Fibroblast of skin of abdomen (primary cell): ENCODE results near the gene TSPYL4.

Experiments used
- DNase-seq: peaks from one replicate; pipeline ENCODE4 v3.0.0-alpha.2; 2013

TSPYL4 gene

DNA sequence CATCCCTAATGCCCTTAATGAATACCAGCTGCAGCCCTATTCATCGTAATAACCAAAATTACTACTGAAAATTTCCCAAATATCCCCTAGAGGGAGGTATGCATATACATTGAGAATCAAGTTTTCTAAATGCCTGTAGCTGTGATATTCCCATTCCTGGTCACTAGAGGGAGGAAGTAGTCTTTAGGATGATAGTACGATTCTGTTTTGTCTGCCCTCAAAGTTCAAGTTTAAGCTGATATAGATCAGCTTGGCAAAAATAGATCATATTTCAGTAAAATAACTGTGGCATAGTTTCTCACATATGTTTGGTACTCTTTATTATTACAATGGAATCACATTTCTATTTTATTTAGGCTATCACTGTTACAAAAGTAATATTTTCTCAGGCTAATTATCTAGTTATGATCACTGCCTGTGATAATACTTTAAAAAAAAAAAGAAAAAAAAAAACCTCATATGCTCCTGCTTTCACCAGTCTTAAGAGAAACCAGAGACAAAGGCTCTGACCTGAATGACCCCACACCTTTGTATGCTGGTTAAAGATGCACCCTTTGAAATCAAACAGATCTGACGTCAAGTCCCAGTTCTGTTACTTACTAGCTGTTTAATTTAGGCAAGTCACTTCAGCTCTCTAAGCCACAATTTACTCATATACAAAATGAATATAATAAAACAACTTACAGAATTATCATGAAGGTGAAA, 14.9 kb upstream of the TSPYL4 start:
- peak; percentile 89 for DNase-seq

DNA sequence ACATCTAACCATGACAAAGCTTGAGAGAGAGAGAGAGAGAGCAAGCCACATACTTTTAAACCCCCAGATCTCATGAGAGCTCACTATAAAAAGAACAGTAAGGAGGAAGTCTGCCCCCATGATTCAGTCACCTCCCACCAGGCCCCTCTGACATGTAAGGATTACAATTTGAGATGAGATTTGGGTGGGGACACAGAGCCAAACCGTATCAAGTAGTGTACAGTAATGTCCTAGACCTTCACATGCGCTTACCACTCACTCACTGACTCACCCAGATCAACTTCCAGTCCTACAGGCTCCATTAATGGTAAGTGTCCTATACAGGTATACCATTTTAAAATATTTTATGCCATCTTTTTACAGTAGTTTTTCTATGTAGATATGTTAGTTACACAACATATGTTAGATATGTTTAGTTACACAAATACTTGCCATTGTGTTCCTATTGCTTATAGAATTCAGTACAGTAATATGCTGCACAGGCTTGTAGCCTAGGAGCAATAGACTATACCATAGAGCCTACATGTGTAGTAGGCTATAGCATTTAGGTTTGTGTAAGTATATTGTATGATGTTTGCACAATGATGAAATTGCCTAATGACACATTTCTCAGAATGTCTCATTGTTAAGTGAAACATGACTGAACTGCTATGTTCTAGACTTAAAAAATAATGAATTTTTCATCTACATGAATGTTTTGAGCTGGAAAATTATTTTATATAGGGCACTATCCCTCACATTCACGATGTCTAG, 14.1 kb upstream of the TSPYL4 start:
- DNase-seq: no peak

DNA sequence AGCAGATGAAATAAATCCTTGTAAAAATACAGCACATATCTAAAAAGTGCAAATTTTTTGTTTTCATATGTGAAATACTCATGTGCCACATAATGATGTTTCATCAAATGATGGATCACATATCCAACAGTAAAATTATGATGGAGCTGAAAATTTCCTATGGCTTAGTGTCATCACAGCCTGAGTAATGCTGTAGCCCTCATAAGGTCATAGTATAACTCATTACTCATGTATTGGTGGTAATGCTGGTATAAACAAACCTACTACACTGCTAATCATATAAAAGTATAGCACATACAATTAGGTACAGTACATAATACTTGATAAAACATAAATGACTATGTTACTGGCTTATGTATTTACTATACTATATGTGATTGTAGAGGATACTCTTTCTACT, 12.9 kb upstream of the TSPYL4 start:
- DNase-seq: no peak

DNA sequence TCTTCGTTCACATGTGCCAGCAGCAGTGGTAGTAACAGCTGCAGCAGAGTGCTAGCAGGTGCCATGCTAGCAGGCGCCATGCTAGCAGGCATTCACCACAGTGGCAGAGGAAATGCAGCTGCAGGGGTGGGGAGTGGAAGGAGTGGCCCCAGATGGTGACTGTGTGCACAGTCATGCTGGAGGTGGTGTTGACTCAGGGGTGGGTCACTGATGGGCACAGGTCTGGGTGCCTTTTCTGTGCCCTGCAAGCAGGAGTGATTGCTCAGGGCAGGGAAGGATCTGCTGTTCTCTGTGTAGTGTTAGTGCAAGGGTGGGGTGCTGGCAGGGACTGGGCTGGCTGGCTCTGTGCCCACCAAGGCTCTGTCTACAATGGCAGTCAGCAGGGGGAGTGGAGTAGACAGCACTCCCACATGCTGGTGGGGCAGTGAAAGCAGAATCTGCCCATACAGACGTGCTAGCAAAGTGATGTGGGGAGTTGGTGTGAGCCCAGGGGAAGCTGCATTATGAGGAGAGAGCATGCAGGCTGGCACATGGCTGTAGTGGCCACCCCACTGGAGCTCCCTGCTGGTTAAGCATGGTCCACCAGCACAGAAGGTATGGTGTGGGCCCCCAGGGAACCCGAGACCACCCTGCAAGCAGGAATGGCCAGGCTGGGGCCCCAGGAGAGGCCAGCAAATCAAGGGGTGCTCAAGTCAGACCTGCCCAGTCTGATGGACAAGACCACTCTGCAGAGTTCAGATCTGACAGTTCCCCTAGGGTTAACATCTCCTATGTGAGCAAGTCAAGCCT, 11.4 kb upstream of the TSPYL4 start:
- no peak for DNase-seq

DNA sequence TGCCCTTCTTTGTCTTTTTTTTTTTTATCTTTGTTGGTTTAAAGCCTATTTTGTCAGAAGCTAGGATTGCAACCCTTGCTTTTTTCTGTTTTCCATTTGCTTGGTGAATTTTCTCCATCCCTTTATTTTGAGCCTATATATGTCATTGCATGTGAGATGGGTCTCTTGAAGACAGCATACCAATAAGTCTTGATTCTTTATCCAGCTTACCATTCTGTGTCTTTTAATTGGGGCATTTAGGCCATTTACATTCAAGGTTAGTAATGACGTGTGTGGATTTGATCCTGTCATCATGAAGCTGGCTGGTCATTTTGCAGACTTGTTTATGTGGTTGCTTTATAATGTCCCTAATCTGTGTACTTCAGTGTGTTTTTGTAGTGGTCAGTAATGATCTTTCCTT, 9.5 kb upstream of the TSPYL4 start:
- DNase-seq: no peak

DNA sequence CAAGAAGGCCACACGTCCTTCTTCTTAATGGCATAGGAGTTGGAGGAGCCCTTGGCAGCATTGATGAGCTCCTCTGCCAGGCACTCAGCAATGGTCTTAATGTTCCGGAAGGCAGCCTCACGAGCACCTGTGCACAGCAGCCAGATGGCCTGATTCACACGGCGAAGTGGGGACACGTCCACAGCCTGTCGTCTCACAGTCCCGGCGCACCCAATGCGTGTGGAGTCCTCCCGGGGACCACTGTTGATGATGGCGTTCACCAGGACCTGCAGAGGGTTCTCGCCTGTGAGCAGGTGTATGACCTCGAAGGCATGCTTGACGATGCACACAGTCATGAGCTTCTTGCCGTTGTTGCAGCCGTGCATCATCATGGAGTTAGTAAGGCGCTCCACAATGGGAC, 4.6 kb upstream of the TSPYL4 start:
- DNase-seq: no peak

DNA sequence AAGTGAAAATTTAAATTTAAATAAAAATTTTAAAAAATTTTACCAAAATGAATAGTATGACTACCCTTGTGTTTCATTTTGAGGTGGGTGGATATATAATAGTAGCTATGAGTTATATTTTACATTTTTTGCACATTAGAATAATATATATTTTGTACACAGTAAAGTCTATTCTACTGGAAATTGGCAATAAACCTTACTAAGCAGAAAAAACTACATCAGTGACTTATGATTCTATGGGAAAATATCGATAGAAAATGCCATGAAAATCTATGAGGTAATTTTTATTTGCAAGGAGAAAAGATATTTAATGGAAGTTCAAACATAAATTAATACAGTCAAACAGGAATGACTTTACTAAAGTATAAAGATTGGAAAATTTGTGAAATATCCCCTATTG, 2.8 kb upstream of the TSPYL4 start:
- no peak for DNase-seq

DNA sequence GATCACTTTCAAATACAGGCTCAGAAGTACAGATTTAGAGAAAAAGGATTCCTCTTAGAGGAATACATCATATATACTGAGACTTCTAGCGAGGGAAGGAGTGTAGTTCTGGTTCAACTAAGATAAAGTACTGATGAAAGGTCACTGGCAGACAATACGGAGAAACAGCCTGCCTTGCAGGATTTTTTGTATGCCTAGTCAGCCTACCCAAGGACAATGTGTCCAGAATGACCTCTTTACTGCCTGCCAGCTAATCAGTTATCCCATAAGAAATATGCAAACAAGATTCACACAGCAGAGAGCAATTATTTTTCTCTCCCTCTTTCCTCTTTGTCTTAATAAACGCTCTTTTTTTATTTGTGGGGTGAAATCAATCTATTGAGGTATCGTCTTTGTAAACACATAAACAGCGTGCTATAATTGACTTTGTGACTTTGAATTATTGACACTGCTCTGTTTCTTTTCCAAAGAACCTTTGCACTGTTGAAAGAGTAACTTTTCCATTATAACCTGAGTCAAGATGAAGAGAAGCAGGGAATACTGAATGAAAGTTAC, 1.4 kb upstream of the TSPYL4 start:
- DNase-seq: no peak

DNA sequence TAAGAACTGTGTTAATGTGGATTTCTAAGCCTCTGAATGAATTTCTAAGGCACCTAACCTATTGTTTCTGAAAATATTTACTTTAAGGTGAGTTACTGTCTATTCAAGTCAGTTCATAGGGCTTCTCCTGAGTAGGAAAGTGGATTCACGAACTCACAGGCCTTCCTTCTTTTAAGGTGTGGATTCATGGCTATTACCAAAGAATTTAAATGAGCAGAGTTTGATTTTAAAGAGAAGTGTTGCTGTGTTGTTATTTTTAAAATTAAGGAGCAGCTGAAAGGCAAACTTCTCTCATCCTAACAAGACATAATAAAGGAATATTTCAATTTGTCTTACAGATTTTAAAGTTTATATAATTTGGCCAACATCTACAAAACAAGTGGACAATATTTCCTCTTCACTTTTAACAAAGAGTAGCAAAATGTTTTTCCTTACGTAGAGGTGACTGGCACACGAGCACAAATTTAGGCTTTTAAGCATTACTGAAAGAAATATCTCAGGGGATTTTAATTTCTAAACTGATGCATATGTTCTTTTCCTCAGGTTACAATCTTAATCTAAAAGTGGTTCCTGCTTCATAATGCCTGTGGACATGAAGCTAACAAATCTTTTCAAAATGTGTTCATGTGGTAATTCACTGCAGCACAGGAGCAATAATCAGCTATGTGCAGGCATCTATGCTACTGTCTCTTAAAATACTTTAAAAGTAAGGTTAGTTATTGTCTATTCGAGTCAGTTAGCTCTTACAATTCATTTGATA, 602 bp upstream of the TSPYL4 start:
- DNase-seq: no peak

DNA sequence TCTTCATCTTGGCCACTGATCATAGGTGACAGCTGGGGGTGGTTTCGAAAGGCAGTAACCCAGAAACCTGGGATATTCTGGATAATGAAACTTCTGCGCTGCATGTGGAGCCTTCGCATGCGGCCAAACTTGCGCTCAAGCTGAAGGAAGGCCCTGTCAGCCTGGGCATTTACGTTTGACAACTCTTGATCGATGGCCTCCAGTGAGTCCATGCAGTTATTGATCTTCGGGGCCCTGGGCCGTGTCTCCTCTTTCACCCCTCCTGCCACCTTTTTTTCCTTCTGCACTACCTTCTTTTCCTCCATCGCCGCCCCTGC, 729 bp downstream of the TSPYL4 start:
- DNase-seq: no peak

DNA sequence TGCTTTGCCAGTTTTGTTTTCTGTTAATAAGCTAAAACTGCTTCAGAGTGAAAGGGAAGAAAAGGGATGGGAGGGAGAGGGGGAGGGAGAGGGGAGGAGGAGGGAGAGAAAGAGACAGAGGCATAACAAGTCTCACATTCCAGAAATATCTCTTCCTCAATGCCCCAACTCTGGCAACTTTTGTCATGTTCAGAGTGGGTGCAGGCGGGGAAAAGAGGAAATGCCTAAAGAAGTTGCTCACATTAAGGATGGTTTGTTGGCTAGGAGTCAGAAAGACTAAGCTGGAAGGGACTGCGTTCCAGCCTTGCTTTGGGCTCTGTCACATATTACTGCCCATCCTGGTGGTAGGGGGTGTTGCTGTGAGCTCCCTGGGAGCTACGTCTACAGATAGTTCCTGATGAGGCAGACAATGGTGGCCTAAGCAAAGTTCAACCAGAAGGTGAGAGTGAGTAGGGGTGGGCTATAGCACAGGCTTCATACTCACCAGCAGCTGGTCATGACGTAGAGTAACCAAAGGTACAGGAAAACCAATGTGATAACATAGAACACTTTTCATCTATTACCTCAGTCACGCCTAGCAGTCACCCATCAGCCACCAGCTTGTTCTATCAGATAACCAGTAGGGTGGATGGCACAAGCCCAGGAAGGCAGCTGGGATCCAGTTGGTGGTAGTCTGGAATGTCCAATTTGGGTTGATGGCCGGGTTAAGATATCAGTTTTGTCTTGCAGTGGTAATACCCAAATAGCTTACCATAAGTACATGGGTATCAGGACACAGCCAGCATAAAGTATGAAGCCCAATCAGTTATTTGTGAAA, 2.1 kb downstream of the TSPYL4 start:
- DNase-seq: peak; percentile 94

DNA sequence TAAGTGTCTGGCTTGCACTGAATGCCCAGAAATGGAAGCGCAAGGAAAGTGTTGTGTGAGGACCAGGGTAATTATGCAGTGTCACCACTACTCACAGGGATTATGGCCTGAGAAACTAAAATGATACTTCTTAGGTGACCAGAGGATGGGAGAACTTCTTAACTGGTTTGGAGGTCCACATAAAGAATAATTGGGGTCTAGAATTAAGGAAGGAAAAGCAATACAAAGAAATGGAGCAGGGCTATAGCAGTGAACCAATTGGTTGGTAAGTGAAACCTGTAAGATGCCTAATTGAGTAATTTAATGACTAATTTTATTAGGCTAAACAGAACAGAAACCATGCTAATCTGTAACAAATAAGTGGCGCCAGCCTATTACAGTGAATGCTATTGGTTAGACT, 5.3 kb downstream of the TSPYL4 start:
- no peak for DNase-seq

DNA sequence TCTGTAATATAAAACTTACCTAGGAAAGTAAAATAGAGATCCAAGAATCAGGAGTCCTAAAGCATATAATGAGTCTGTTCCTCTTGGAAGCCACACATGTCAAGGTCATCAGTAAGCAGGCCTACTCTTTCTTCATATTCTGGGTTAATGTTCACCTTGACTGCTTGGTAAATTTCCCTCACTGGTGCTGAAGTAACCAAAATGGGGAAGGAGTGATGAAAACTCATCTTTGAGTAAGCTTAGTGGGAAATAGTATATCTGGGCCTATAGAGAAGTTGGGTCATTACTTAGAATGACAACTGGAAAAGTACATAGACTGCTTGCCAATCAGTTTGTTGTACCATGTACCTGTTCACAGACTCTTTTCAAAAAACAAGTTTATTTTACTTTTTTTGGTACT, 6.6 kb downstream of the TSPYL4 start:
- no peak for DNase-seq

DNA sequence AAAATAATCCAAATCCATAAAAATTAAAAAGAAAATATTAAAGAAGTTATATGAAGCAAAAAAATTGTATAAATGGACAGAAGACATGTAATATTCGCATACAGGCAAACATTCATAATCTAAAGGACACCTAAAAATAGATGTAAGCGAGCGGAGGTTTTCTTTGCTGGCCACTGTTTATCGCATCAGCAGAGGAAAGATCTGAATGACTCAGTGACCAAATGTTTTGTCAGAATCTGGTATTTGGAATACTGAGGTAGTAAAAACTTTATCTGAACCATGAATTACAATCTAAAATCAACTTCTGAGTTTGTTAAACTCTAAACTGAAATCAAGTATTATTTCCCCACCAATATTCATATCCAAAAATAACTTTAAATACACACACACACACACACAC, 7.8 kb downstream of the TSPYL4 start:
- DNase-seq: peak; percentile 53

DNA sequence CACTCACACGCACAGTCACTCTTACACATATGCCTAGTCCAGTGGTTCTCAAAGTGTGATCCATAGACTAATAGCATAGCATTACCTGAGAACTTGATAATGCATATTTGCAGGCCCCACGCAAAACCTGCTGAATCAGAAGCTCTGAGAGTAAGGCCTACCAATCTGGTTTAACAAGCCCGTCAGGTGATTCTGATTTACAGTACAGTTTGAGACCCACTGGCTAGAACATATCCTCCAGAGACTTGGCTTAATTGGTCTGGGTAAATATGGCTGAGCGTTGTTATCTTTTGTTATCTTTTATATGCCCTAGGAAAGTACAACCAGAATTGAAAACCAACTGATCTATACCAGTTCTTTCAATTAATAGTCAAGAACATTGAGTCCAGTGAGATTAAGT, 9.6 kb downstream of the TSPYL4 start:
- no peak for DNase-seq

DNA sequence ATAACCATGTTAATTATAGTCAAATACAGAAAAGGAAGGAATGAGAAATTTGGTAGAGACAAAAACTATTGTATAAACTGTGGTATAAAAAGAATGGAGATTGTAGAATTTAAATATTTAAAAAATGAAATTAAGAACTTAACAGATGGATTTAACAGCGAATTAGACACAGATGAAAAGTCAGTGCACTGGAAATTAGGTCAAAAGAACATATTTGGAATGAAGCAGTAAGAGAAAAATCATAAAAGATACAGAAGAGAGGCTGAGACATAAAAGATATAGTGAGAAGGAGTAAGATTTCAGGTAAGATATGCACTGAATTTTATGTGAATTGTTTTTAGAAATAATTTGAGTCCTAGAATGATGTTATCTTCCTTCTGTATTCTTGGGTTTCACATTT, 14.0 kb downstream of the TSPYL4 start:
- no peak for DNase-seq

DNA sequence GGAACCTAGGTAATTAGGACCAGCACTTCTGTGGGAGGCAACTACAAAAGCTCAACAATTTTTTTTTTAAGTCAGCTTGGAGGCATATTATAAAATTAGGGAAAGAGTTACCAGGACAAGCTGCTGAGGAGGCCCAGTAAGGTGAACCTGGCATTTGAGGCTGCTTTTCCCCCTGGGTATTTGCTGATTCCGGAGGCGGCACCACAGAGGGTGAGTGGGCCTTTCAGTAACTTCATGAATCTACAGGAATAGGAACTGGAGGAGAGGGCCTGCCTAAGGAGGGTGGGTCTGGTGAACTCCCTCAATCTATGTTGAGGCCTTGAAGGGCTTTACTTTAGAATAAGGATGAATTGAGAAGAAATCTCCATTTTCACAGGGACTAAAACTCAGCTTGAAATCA, 14.6 kb downstream of the TSPYL4 start:
- no peak for DNase-seq

DNA sequence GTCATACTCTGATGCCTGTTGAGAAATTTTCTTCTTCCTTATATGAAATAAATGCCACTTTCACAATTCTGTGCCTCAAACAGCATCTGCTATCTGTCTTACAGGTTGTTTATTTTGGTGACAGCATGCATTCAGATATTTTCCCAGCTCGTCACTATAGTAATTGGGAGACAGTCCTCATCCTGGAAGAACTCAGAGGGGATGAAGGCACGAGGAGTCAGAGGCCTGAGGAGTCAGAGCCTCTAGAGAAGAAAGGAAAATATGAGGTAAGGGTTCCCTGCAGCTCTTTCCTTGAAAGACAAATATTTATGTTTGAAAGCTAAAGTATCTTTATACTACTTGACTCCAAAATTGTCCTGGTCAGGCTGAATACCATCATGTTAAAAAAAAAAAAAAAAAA, 15.8 kb downstream of the TSPYL4 start:
- DNase-seq: no peak

DNA sequence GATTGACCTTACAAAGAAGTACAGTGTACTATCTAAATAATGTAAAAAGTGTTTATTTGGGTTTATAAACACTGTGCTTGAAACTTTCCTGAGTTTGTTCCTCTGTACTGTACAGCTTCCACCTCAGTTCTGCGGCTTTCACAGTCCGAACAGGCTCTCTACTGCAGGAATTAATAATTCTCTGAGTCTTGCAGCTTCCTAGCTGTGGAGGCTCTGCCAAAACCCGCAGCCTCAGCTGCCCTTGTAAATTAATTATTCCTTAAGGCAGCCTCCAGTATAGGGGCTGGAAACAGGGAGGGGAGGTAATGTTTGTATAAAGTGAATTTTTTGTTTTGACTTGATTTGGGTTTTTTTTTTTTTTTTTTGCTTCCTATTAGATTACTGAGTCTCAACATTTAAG, 19.2 kb downstream of the TSPYL4 start:
- DNase-seq: no peak

DNA sequence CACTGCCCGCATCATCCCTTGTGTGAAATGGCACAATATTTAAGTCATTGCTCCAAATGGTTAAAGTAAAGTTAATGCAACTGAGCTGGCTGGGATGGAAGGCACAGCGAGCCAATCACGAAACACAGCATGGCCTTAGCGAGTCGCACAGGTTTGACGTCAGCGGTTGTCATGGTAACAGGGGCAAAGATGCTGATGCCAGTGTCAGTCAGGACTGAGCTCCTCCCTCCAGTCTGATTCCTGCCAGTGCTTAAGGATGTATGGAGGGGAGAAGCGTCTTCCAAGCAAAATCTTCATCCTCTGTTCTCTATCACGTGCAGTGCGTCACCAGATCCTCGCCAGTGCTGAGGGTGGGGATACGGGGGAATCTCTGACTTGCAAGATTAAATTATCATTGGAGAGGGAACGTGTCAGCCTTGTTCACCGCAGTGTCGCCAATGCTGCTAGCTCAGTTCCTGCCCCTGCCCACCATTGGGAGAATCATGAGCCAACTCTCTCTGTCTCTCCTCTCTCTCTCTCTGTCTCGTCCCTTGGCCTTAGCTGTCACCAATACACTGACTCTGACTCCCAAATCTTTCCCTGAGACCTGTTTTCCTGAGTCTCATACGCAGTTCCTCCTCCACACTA, 24.5 kb downstream of the TSPYL4 start:
- DNase-seq: peak; percentile 97

DNA sequence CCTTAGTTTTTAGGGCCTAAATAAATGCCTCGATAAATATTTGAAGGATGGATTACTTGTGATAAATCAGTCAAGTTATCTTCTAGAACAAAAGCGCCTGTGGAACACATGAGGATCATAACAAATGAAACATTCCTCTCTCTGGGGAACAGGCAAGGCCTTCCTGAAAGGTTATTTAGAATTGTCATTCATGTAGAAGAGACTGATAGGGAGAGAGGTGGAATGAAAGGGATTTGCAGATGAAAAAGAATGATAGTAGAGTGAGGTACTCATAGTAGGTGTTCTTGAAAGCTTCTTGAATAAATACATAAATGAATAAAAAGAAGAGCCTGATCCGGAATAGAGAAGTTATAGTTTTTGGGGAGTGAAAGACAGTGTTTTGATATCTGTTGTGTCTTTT, 30.5 kb downstream of the TSPYL4 start:
- no peak for DNase-seq
